HG03060 (cell line): Measurements from ENCODE around the gene GOLGA6L10.
"Not testable (repeated sequence)": the region's sequence is repeated elsewhere in the genome, so short reads cannot be mapped to it uniquely, and the experiment has no call there.

Source experiments
- ATAC-seq: cut with Tn5 transposase; IDR thresholded peaks from one replicate; pipeline ENCODE4 v1.9.1; 2021; ENCODE audit warnings: low read depth, moderate number of reproducible peaks; ENCODE audit not compliant: unreplicated experiment

GOLGA6L10 gene

GRCh38 chr15:82320861-82321260, 28.4 kb downstream of the GOLGA6L10 start:
- not testable (repeated sequence) for ATAC-seq

- not testable (repeated sequence) for ATAC-seq
Measured at GRCh38 chr15:82319522-82320278, 29.6 kb downstream of the GOLGA6L10 start.

GRCh38 chr15:82318281-82318680, 31.0 kb downstream of the GOLGA6L10 start:
- not testable (repeated sequence) for ATAC-seq

GRCh38 chr15:82317516-82317915, 31.8 kb downstream of the GOLGA6L10 start:
- ATAC-seq, result not testable (repeated sequence)

- ATAC-seq, result no peak
Measured at GRCh38 chr15:82317091-82317489, 32.2 kb downstream of the GOLGA6L10 start.

GRCh38 chr15:82316247-82317090, 32.8 kb downstream of the GOLGA6L10 start:
- not testable (repeated sequence) for ATAC-seq

GRCh38 chr15:82315519-82316246, 33.6 kb downstream of the GOLGA6L10 start:
- no peak for ATAC-seq

- no peak for ATAC-seq
Measured at GRCh38 chr15:82314769-82315518, 34.3 kb downstream of the GOLGA6L10 start.

GRCh38 chr15:82313951-82314768, 35.1 kb downstream of the GOLGA6L10 start:
- not testable (repeated sequence) for ATAC-seq

GRCh38 chr15:82313446-82313845, 35.8 kb downstream of the GOLGA6L10 start:
- ATAC-seq, result no peak

- ATAC-seq, result no peak
Measured at GRCh38 chr15:82312586-82313349, 36.5 kb downstream of the GOLGA6L10 start.

GRCh38 chr15:82311321-82311720, 38.0 kb downstream of the GOLGA6L10 start:
- ATAC-seq, result not testable (repeated sequence)

GRCh38 chr15:82309802-82310201, 39.5 kb downstream of the GOLGA6L10 start:
- ATAC-seq, result no peak

- no peak for ATAC-seq
Measured at GRCh38 chr15:82307714-82308081, 41.6 kb downstream of the GOLGA6L10 start.

- ATAC-seq, result no peak
Measured at GRCh38 chr15:82306791-82307713, 42.2 kb downstream of the GOLGA6L10 start.

GRCh38 chr15:82305621-82306048, 43.6 kb downstream of the GOLGA6L10 start:
- ATAC-seq, result no peak

GRCh38 chr15:82304778-82305090, 44.5 kb downstream of the GOLGA6L10 start:
- no peak for ATAC-seq
